Neural cell (in vitro differentiated cells): Measurements from ENCODE around the gene DLST. TPM values are rescaled to one million over a fixed set of nuclear protein-coding genes. Genes with fewer than 3 reads are reported as not detected.

Experiments used
- H2AFZ ChIP-seq: fragments of 200-600, 300-800 bp; sonication (generic), shearing (Covaris generic); 2 replicates; pipeline ENCODE4 v1.6.0; 2014; ENCODE audit warnings: low read depth, mild to moderate bottlenecking, antibody characterized with exemption, low read length, moderate library complexity
- H3F3A ChIP-seq: fragments of 200-600 bp; shearing (Covaris generic); 2 replicates; pipeline ENCODE4 v1.6.1; 2016; ENCODE audit warnings: mild to moderate bottlenecking, moderate library complexity, mixed read lengths, antibody characterized with exemption, low read length; ENCODE audit not compliant: insufficient read depth, poor library complexity, severe bottlenecking
- H3K27ac ChIP-seq: fragments of 200-600, 300-800 bp; sonication (generic), shearing (Covaris generic); 2 replicates; pipeline ENCODE4 v1.5.1; 2014; ENCODE audit warnings: mild to moderate bottlenecking, low read length, moderate library complexity
- H3K27me3 ChIP-seq: fragments of 300-800, 200-600 bp; sonication (generic), shearing (Covaris generic); 2 replicates; pipeline ENCODE4 v1.6.0; 2014; ENCODE audit warnings: mild to moderate bottlenecking, low read depth, low read length, moderate library complexity; ENCODE audit not compliant: insufficient read depth
- H3K36me3 ChIP-seq: fragments of 300-800, 200-600 bp; sonication (generic), shearing (Covaris generic); 2 replicates; pipeline ENCODE4 v1.5.1; 2014; ENCODE audit warnings: mild to moderate bottlenecking, antibody characterized with exemption, low read length, moderate library complexity; ENCODE audit not compliant: insufficient read depth
- H3K4me2 ChIP-seq: fragments of 300-800, 200-600 bp; sonication (generic), shearing (Covaris generic); 2 replicates; pipeline ENCODE4 v1.6.0; 2014; ENCODE audit warnings: mild to moderate bottlenecking, low read length
- H3K4me3 ChIP-seq: fragments of 300-800, 200-600 bp; sonication (generic), shearing (Covaris generic); 2 replicates; pipeline ENCODE4 v1.5.1; 2014; ENCODE audit warnings: mild to moderate bottlenecking, low read length, moderate library complexity
- H3K79me2 ChIP-seq: fragments of 200-600 bp; shearing (Covaris generic); replicated peaks from 2 replicates; pipeline ENCODE4 v1.6.0; 2014; ENCODE audit warnings: mild to moderate bottlenecking, low read length, moderate library complexity; ENCODE audit not compliant: insufficient read depth
- H3K9ac ChIP-seq: fragments of 300-800, 200-600 bp; sonication (generic), shearing (Covaris generic); 2 replicates; pipeline ENCODE4 v1.6.1; 2016; ENCODE audit warnings: mild to moderate bottlenecking, low read length, mixed read lengths
- H3K9me2 ChIP-seq: fragments of 200-600 bp; shearing (Covaris generic); 2 replicates; pipeline ENCODE4 v1.6.1; 2016; ENCODE audit warnings: mild to moderate bottlenecking, low read length, mixed read lengths; ENCODE audit not compliant: insufficient read depth
- H3K9me3 ChIP-seq: fragments of 200-600, 300-800 bp; sonication (generic), shearing (Covaris generic); 2 replicates; pipeline ENCODE4 v1.6.1; 2016; ENCODE audit warnings: mild to moderate bottlenecking, mixed run types, low read length, moderate library complexity, mixed read lengths
- H4K20me1 ChIP-seq: fragments of 200-600 bp; shearing (Covaris generic); 2 replicates; pipeline ENCODE4 v1.6.1; 2016; ENCODE audit warnings: mild to moderate bottlenecking, mixed run types; ENCODE audit not compliant: insufficient read depth
- CTCF ChIP-seq: fragments of 450-650 bp; IDR thresholded peaks from 2 replicates; pipeline ENCODE4 v1.5.1; 2014; ENCODE audit warnings: antibody characterized with exemption, mild to moderate bottlenecking, moderate library complexity; ENCODE audit not compliant: poor library complexity, severe bottlenecking
- EP300 ChIP-seq: fragments of 450-650 bp; conservative IDR thresholded peaks from 2 replicates; pipeline ENCODE4 v1.6.1; 2014; ENCODE audit warnings: antibody characterized with exemption, mild to moderate bottlenecking, moderate library complexity; ENCODE audit not compliant: poor library complexity, severe bottlenecking
- EZH2 ChIP-seq: fragments of 200-600, 300-800 bp; shearing (Covaris generic), sonication (generic); IDR thresholded peaks from 2 replicates; pipeline ENCODE4 v1.6.1; 2014; ENCODE audit warnings: antibody characterized with exemption, low read length, borderline replicate concordance, mild to moderate bottlenecking; ENCODE audit not compliant: insufficient read depth, poor library complexity, severe bottlenecking
- MXI1 ChIP-seq: fragments of 450-650 bp; conservative IDR thresholded peaks from 2 replicates; pipeline ENCODE4 v1.6.1; 2014; ENCODE audit warnings: antibody characterized with exemption, mild to moderate bottlenecking; ENCODE audit not compliant: poor library complexity, severe bottlenecking
- RAD21 ChIP-seq: fragments of 450-650 bp; conservative IDR thresholded peaks from 2 replicates; pipeline ENCODE4 v1.6.1; 2014; ENCODE audit warnings: antibody characterized with exemption, mild to moderate bottlenecking, moderate library complexity
- REST ChIP-seq: IDR thresholded peaks from 2 replicates; pipeline ENCODE4 v1.6.1; 2012; ENCODE audit warnings: borderline replicate concordance
- SMC3 ChIP-seq: fragments of 450-650 bp; conservative IDR thresholded peaks from 2 replicates; pipeline ENCODE4 v1.6.1; 2014; ENCODE audit warnings: antibody characterized with exemption, mild to moderate bottlenecking, moderate library complexity; ENCODE audit not compliant: poor library complexity
- TAF1 ChIP-seq: IDR thresholded peaks from 2 replicates; pipeline ENCODE4 v1.6.1; 2012; ENCODE audit warnings: low read depth
- polyA plus RNA-seq: library from polyadenylated mRNA; depleted of rRNA; stranded (reverse); fragments of >200 nt; gene quantifications from 2 replicates; pipeline ENCODE4 v1.2.3, GENCODE V29; 2014

DLST gene
- polyA plus RNA-seq, 1 donor from 2014 or later, result 59.7 TPM

DNA sequence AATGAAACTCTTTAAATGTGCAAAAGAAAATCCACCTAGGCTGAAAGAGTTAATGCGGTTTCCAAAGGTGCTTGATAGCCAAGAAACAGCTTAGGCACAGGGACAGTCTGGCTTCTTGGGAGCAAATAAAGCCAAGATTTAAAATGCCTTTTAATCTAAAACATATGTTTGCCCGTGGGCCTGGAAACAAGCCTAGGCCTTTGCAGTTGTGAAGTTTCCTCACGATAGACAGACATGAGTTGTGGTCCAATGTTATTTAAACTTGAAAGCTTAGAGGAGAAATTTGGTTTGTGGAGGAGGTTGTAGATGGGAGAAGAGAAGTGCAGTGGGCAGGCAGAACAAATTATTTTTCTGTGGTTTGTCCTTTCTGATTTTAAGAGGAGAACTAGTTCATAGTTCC lies 35.5 kb upstream of the DLST start:
- Histone ChIP-seq H3K9me2 (no peaks in the 10 kb centered on the region), H3K9ac (no peak overlapping the region), H3K9me3 (no peaks in the 10 kb centered on the region), H4K20me1 (no peaks in the 10 kb centered on the region), H2AFZ (no peak overlapping the region), H3K27me3 (no peaks in the 10 kb centered on the region), H3K4me2 (no peak overlapping the region), H3F3A (no peaks in the 10 kb centered on the region), H3K27ac (no peak overlapping the region), H3K79me2 (no peaks in the 10 kb centered on the region), H3K36me3 (no peaks in the 10 kb centered on the region), H3K4me3 (no peak overlapping the region)
- TF ChIP-seq EZH2, result no peak
- TF ChIP-seq CTCF, result no peak
- TF ChIP-seq MXI1, result no peak
- TF ChIP-seq REST, result no peak
- no peak for TF ChIP-seq TAF1

DNA sequence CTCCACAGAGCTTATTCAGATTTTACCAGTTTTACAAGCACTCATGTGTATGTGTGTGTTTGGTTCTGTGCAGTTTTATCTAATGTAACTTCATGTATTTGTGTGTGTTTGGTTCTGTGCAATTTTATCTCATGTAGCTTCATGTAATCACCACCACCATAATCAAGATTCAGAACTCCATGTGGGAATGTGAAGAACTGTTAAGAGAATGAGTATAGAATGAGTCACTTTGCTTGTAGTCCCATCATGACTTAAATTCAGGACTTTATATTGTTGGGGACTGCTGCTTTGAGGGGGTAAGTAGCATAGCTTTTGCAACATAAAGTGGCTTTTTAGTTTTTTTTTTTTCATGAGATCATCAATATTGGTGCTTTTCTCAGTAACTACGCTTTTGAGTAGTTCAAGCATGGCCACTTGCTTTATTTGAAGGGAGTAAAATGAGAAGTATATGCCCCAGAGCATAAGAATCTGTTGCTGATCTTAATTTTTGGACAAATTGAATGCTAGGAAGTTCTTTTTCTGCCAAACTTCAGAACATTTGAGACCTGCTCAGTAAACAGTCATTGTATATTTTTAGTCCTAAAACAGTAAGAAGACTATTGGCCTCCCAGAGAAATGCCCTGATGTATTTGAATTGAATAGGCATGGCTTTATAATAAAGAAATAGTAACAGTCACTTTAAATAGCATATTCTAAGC lies 34.6 kb upstream of the DLST start:
- Histone ChIP-seq H3K79me2 (no peaks in the 10 kb centered on the region), H2AFZ (no peak overlapping the region), H3K9me3 (no peaks in the 10 kb centered on the region), H3K4me3 (no peak overlapping the region), H3K4me2 (no peak overlapping the region), H3K9me2 (no peaks in the 10 kb centered on the region), H3K9ac (no peak overlapping the region), H3K36me3 (no peaks in the 10 kb centered on the region), H4K20me1 (no peaks in the 10 kb centered on the region), H3K27me3 (no peaks in the 10 kb centered on the region), H3K27ac (no peak overlapping the region), H3F3A (no peaks in the 10 kb centered on the region)
- TF ChIP-seq EP300 (no peak), CTCF (no peak), SMC3 (no peak), REST (no peak), RAD21 (no peak), MXI1 (no peak)
